CD4-positive, alpha-beta T cell treated with Interleukin-4 for 1 hour (primary cell): ENCODE measurements around the gene ISL2.
A peak's percentile ranks its signal among the peaks of the same experiment; 100 is the strongest.

ENCODE experiments used
- DNase-seq, 2 donors: peaks; one replicate each; pipeline ENCODE4 v3.0.0-alpha.2; 2020 to 2022

ISL2 gene

DNA sequence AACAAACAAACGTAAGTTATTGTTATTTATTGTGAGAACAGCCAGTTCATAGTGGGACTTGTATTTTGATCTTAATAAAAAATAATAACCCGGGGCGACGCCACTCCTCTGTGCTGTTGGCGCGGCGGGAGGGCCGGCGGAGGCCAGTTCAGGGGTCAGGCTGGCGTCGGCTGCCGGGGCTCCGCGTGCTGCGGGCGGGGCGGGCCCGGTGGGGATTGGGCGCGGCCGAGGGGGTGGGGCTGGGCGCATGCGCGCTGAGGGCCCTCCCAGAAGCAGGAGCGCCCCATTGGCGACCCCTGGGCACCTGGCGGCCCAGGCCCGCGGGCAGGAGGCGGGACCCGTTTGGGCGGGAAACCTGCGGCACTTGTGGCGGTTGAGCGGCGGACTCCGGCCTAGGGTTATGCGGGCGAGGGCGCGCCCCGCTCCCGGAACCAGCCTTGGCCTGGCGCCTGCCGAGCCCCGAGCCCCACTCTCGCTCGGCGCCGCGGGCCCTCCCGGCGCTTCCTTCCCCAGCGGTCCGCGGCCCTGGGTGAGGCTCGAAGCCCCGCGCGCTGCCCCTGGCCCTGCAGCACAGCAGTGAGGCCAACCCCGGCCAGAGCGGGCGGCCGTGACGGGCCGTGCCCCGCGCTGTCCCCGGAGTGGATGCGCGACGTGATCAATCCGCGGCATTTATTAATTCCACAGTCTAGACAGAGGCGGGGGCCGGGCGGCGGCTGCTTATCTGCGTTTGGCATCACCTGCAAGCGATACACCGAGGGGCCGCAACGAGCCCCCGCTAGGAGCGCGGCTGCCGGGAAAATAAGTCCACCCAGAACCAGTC is 6.0 kb downstream of the ISL2 start:
- DNase-seq, result peak in 1 of 2 donors; percentile 15

DNA sequence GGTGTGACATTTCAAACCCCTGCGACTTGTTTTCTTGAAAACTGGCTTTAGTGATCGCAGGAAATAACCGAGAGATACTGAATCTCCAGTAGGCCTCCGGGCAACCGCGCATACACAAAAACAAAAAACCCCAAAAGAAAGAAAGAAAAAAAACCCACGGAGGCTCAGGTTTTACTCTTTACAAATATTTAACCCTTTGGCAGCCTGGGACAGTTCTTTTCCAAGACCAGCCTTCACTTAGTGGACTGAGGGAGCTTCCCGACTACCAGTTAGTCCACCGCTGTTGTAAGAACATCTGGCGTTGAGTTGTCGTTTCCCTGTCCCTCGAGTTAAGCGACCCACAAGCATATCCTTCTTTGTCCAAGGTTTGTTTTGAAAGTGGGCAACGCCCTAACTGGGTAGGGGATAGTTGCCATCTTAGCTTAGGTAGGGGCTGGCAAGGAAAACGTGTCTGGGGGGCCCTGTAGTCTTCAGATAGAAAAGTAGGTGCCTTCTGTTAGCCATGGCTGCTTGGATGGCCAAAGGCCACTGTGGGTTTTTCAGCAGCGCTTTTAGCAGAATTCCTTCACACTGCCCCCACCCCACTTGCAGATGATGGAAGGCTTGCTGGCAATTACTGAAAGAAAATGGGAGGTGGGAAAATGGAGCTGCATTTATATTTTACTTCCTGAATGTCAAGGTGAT is 6.9 kb downstream of the ISL2 start:
- peak in 1 of 2 donors; percentile 17 for DNase-seq

DNA sequence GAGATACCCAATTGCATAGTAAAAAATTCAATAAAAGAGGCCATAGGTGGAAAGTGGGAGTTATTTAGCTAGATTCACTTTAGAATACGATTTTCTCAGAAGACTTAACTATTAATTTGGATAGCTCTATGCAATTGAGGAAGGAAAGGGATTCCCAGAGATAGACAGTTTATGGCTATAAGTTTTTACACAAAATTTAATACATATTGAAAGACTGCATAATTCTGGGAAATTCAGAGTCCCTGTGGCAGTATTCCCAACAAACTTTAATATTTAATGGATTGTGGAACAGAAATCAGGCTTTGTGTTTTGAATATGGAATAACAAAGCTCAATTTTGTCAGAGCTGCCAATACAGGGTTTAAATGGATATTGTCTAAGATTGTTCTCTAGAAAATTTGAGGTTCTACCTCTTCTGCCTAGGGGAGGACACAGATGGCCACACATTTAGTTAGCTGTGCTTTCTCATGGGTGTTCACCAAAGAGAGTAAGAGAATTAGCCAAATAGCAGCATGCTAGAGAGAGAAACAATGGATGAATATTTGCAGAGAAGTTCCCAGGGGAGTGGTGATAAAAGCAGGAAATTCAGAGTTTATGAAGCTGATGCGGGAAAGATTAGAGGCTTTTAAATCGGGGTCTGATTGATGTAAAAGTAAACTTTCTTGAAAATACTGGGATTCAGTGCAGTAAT is 8.5 kb downstream of the ISL2 start:
- DNase-seq, result no peak

GRCh38 chr15:76345583-76345879 is 9.0 kb downstream of the ISL2 start:
- DNase-seq, result no peak

GRCh38 chr15:76345880-76346668 is 9.5 kb downstream of the ISL2 start:
- DNase-seq, result peak in 1 of 2 donors; percentile 10

GRCh38 chr15:76346669-76347481 is 10.3 kb downstream of the ISL2 start:
- no peak for DNase-seq

- no peak for DNase-seq
Measured at GRCh38 chr15:76347482-76348055, 11.0 kb downstream of the ISL2 start.

- no peak for DNase-seq
Measured at GRCh38 chr15:76349301-76350070, 12.9 kb downstream of the ISL2 start.

DNA sequence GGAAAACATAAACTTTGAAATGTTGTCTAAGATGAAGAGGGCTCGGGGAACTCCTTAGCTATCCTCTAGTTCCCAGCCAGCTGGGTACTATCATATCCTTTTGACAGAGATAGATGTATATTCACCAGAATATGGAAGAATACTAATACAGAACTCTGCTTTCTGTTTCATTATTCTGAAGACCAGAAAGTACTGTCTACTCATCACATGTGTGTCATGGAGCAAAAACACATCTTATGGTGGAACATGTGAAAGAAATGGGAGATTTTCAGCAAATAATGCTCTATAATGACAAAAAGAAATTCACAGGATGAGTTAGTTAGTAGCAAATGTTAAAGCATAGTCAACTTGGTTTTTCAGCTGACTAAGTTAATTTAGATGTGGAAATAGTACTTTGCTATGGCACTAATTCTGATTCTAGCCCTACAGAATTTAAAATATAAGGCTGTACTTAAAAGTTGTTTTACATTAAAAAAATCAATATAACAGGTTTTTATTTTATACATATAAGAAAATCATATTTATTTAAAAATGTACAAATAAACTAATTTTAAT is 16.5 kb downstream of the ISL2 start:
- DNase-seq, result no peak

DNA sequence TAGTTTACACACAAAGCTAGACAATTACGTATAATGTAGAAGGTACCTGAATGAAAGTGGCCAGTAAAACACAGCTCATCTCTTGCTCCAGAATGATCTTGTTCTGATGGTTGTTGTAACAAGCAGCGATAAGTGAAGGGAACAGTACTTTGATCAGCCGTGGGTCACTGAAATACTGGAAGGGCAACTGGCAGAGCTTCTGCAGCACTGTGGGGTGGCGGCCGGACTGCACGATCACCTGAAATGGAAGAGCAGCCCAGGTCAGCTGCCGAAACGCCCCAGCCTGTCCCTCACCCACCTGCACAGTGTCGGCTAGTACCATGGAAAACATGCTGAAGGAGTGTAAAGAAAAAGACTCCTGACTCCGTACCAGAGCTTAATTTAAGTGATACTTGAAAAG is 17.3 kb downstream of the ISL2 start:
- no peak for DNase-seq

GRCh38 chr15:76354823-76355440 is 18.4 kb downstream of the ISL2 start:
- DNase-seq, result no peak

DNA sequence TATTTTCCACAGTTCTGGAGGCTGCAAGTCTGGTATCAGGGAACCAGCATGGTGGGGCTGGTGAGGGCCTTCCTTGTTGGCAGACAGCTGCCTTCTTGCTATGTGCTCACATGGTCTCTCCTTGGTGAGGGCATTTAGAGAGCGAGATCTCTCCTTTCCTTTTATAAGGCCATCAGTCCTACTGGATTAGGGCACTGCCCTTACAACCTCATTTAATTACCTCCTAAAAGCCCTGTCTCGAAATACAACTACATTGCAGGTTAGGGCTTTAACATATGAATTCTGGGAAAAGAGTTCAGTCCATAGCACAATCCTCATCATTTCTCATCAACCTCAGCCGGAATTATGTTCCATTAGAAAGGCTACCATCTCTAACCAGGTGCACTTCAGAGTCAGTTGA is 21.9 kb downstream of the ISL2 start:
- no peak for DNase-seq

DNA sequence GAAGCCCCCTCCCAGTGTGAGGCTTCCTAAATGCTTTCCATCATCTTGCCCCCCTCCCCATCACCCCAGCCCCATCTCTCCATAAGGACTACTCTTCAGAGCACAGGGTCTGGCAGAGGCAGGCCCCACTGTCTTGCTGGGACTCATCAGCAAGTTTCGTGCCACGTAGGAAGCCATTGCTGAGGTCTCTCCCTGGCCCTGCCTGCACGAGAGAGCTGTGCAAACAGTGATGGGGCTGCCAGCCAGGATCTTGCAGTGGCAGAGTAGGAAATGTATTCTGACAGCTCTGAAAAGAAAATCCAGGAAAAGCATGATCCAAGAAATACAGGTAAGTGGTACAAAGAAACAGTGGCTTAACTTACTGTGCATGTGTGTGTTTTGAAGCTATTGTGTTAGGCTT is 22.6 kb downstream of the ISL2 start:
- no peak for DNase-seq

GRCh38 chr15:76360416-76360815 is 23.8 kb downstream of the ISL2 start:
- DNase-seq, result no peak

- DNase-seq, result no peak
Measured at GRCh38 chr15:76363251-76363650, 26.7 kb downstream of the ISL2 start.

DNA sequence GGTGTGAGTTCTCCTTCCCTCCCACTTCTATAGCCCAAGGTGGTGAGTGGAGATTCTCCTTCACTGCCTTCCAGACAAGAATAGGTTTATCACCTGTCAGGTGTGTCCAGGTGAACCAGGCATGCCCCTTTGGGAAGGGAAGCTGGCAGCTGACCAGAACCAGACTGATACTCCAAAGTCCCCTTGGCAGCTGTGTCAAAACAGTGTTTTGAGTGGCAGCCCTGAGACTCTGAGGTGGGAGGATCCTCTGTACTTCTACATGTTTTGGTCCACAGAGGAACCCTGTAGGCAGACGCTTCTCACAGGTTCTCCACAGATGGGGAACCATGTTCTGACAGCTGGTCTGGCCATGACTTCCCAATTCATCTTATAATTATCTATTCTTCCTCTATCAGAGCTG is 30.1 kb downstream of the ISL2 start:
- no peak for DNase-seq

GRCh38 chr15:76368122-76368621 is 31.6 kb downstream of the ISL2 start:
- no peak for DNase-seq

- no peak for DNase-seq
Measured at GRCh38 chr15:76376029-76376428, 39.5 kb downstream of the ISL2 start.

DNA sequence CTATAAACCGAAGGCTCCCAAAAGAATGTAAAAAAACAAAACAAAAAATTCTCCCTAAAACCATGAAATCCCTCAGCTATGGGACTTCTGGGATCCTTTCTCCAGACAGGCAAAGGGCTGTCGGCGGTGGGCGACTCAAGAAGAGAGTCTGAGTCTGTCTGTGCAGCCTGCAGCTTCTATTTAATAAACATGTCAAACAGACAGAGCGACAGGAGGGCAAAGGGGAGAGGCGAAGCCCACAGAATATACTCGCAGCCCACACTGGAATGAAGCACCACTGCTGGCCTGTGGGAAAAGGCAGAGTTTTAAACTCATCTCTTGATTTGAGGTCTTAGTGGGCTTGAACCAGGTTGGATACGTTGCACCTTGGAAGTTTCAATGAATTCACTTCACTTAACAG is 40.2 kb downstream of the ISL2 start:
- DNase-seq, result no peak

DNA sequence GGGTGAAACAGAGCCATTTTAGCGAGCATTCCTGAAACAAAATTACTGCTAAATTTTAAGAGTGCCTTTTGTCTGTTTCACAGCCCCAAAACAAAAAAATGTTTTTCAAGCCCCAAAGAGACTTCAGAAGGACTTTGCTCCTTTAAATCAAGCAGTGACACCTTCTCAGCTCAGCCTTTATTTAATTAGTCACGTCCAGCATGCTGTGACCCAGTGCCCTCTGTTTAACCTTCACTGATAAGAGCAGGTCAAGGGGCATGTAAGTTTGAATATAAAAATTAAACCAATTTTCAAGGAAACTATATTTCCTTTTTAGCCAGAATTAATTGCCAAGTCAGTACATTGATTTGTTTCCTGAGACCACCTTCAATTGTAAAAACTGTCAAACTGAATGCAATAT is 40.6 kb downstream of the ISL2 start:
- DNase-seq, result no peak
